Measurements from ENCODE around the gene PLS3. TPM values are rescaled to one million over a fixed set of nuclear protein-coding genes. Genes with fewer than 3 reads are reported as not detected.

PLS3 gene
- total and polyA plus RNA-seq, 2 of the 4 experiments (the other 2 are of a cell fraction), result 158 to 252 TPM

DNA sequence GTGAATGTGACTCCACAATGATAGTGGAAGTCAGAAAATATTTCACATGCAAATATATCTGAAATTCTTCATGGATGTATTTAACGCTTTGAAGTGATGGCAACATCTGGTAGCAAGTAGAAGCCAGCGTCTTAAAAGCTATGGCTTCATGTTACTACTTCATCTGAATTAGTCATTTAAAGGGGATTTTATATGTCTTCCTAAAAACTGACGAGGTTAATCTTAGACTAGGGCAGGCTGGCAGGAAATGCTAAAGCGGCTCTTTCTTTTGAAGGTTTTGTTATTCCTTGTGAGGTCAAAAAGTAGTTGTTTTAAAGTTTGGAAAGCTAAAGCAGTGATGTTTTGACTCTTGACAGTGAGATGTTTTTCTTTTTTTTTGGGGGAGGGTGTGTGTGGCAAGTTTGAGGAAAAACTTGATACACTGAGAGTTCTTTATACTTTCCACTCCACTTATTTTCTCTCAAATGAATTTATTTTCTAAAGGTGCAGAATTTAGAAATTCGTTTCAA, 22.6 kb downstream of the PLS3 start:
- no peak overlapping the region; the same call in 1 of the 2 replicates for H3K9ac ChIP-seq (ENCODE audit: low read depth, low read length)
- POLR2A ChIA-PET (ENCODE audit: unreplicated experiment), result interaction anchor here (0.6 to 0.7 kb wide), 2 partner anchors 32 to 50 kb away, joined by 3 read pairs; no protein-coding TSS in a partner anchor
- H2BK5ac ChIP-seq (ENCODE audit: low read depth, low read length, poor library complexity, severe bottlenecking), result peak overlapping the region; percentile 74
- in situ Hi-C loops (cut with MboI; ENCODE audit: low sequenced_read_pairs) (no loop called here), intact Hi-C loops (cut with micrococcal nuclease) (loop anchor here (5.0 kb wide), 1 partner anchor 59 kb away; no protein-coding TSS in a partner anchor), dilution Hi-C loops (cut with HindIII; ENCODE audit: low sequenced_read_pairs, unreplicated experiment) (no loop called here)
- no peak overlapping the region for H2BK20ac ChIP-seq (ENCODE audit: low read depth, low read length)
- H3K18ac ChIP-seq (ENCODE audit: low read depth, low read length), result no peak overlapping the region
- H4K5ac ChIP-seq (ENCODE audit: low read depth, low read length), result peak overlapping the region; percentile 59; the same call in 1 of the 2 replicates
- no peak overlapping the region for H3K14ac ChIP-seq (replicated peaks; ENCODE audit: low read depth, low read length)
- H3K4me2 ChIP-seq (ENCODE audit: low read depth, low read length), result peak overlapping the region; percentile 62; the same call in 1 of the 2 replicates
- no TSS peak for BruUV-seq (replicated peaks)
- H3K9me1 ChIP-seq (ENCODE audit: insufficient read depth, low read length), result no peaks in the 10 kb centered on the region
- peaks cover 6% of the 10 kb centered on the region; the same call in 1 of the 2 replicates for H4K20me1 ChIP-seq (ENCODE audit: insufficient read depth, low read length)
- WGBS, 2 experiments (ENCODE audit: extremely low coverage in 2 of 2, insufficient read length in 1 of 2), result no CpG with 5 or more reads among the region's 5 CpGs
- no peaks in the 10 kb centered on the region for H3K9me3 ChIP-seq (ENCODE audit: control insufficient read depth, insufficient read depth, low read length)
- H4K91ac ChIP-seq (ENCODE audit: insufficient read depth, low read depth, low read length), result no peak overlapping the region
- no peak overlapping the region for H3K23ac ChIP-seq (ENCODE audit: low read depth, low read length)
- H2AK5ac ChIP-seq (ENCODE audit: low read depth, low read length), result no peak overlapping the region
- DNase-seq (peak; percentile 69), ATAC-seq (ENCODE audit: low read depth) (peak; percentile 66)
- no peak overlapping the region for H3K4ac ChIP-seq (ENCODE audit: low read depth, low read length)
- peaks cover 3% of the 10 kb centered on the region for H3K27me3 ChIP-seq (ENCODE audit: control insufficient read depth, insufficient read depth, low read length)
- no peak overlapping the region for H2BK15ac ChIP-seq (ENCODE audit: low read depth, low read length)
- H3K56ac ChIP-seq (ENCODE audit: extremely low read depth, insufficient read depth, low read length), result 0 out of 2 replicates have a peak overlapping the region, but pooled peaks have one; percentile 38
- H3K4me1 ChIP-seq (ENCODE audit: control insufficient read depth, insufficient read depth, low read length), result 0 out of 2 replicates have a peak, but pooled peaks cover 1% of the 10 kb centered on the region
- H4K8ac ChIP-seq (ENCODE audit: low read depth in 2 of 2, low read length in 2 of 2), result no peak overlapping the region
- H3K36me3 ChIP-seq (ENCODE audit: control insufficient read depth, insufficient read depth, low read length), result peaks cover 2% of the 10 kb centered on the region; the same call in 1 of the 2 replicates
- H2AK9ac ChIP-seq (replicated peaks; ENCODE audit: low read depth, low read length, poor library complexity), result no peak overlapping the region
- no peak overlapping the region for H3K4me3 ChIP-seq (ENCODE audit: insufficient read depth, low read depth, low read length)
- 0 out of 4 replicates have a peak, but pooled peaks cover 3% of the 10 kb centered on the region in 2 experiments for H3K79me1 ChIP-seq (ENCODE audit: low read depth in 1 of 2, low read length in 2 of 2)
- CTCF ChIA-PET, result interaction anchor here (0.6 to 1.2 kb wide), 3 partner anchors 16 to 60 kb away, joined by 3 to 6 read pairs (median 3); no protein-coding TSS in a partner anchor
- H2BK120ac ChIP-seq (ENCODE audit: low read depth, low read length), result no peak overlapping the region
- H3K27ac ChIP-seq (ENCODE audit: insufficient read depth, low read length), result no peak overlapping the region
- H2AFZ ChIP-seq (replicated peaks; ENCODE audit: low read length, poor library complexity), result no peak overlapping the region
- TF ChIP-seq, protein P1, sequence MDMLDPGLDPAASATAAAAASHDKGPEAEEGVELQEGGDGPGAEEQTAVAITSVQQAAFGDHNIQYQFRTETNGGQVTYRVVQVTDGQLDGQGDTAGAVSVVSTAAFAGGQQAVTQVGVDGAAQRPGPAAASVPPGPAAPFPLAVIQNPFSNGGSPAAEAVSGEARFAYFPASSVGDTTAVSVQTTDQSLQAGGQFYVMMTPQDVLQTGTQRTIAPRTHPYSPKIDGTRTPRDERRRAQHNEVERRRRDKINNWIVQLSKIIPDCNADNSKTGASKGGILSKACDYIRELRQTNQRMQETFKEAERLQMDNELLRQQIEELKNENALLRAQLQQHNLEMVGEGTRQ (IDR thresholded peaks at IDR 0.05; ENCODE audit: low read depth, low read length), result no peak
- TF ChIP-seq RCOR1 (IDR thresholded peaks at IDR 0.05; ENCODE audit: insufficient replicate concordance, low read length), result no peak
- no peak for TF ChIP-seq CEBPB (IDR thresholded peaks at IDR 0.05; ENCODE audit: low read depth, low read length)
- no peak for TF ChIP-seq SMC3 (IDR thresholded peaks at IDR 0.05; ENCODE audit: low read depth, low read length)
- no peak for TF ChIP-seq NFE2L2 (IDR thresholded peaks at IDR 0.05; ENCODE audit: low read depth, low read length)
- no peak for TF ChIP-seq MAZ (IDR thresholded peaks at IDR 0.05; ENCODE audit: borderline replicate concordance, low read depth, low read length)
- no peak for TF ChIP-seq BHLHE40 (IDR thresholded peaks at IDR 0.05; ENCODE audit: low read depth, low read length)
- no peak for TF ChIP-seq MAFK (IDR thresholded peaks at IDR 0.05; ENCODE audit: low read depth, low read length)
- no peak for TF ChIP-seq CHD1 (IDR thresholded peaks at IDR 0.05; ENCODE audit: low read depth, low read length)
- TF ChIP-seq, protein P2, sequence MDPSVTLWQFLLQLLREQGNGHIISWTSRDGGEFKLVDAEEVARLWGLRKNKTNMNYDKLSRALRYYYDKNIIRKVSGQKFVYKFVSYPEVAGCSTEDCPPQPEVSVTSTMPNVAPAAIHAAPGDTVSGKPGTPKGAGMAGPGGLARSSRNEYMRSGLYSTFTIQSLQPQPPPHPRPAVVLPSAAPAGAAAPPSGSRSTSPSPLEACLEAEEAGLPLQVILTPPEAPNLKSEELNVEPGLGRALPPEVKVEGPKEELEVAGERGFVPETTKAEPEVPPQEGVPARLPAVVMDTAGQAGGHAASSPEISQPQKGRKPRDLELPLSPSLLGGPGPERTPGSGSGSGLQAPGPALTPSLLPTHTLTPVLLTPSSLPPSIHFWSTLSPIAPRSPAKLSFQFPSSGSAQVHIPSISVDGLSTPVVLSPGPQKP (IDR thresholded peaks at IDR 0.05; ENCODE audit: borderline replicate concordance, low read depth, low read length), result no peak
- no peak for TF ChIP-seq RFX5 (IDR thresholded peaks at IDR 0.05; ENCODE audit: low read depth, low read length)
- TF ChIP-seq, protein P3, sequence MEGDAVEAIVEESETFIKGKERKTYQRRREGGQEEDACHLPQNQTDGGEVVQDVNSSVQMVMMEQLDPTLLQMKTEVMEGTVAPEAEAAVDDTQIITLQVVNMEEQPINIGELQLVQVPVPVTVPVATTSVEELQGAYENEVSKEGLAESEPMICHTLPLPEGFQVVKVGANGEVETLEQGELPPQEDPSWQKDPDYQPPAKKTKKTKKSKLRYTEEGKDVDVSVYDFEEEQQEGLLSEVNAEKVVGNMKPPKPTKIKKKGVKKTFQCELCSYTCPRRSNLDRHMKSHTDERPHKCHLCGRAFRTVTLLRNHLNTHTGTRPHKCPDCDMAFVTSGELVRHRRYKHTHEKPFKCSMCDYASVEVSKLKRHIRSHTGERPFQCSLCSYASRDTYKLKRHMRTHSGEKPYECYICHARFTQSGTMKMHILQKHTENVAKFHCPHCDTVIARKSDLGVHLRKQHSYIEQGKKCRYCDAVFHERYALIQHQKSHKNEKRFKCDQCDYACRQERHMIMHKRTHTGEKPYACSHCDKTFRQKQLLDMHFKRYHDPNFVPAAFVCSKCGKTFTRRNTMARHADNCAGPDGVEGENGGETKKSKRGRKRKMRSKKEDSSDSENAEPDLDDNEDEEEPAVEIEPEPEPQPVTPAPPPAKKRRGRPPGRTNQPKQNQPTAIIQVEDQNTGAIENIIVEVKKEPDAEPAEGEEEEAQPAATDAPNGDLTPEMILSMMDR (conservative IDR thresholded peaks at IDR 0.05; ENCODE audit: low read depth, low read length), result no peak
- no peak for TF ChIP-seq RAD21 (IDR thresholded peaks at IDR 0.05; ENCODE audit: low read length)
- TF ChIP-seq POLR2A (IDR thresholded peaks at IDR 0.05; ENCODE audit: low read depth, low read length), result no peak
- TF ChIP-seq FOS (IDR thresholded peaks at IDR 0.05; ENCODE audit: low read depth, low read length), result no peak

Data from IMR-90 (cell line).